Mesenteric fat pad (tissue), 1 donor: ENCODE data around the gene ARID4B. TPM values are rescaled to one million over a fixed set of nuclear protein-coding genes. Genes with fewer than 3 reads are reported as not detected.
A peak's percentile ranks its signal among the peaks of the same experiment; 100 is the strongest.
"Not testable (repeated sequence)": the region's sequence is repeated elsewhere in the genome, so short reads cannot be mapped to it uniquely, and the experiment has no call there.

Source experiments
- DNase-seq: peaks from one replicate; pipeline ENCODE4 v3.0.0-alpha.2; 2020; ENCODE audit warnings: low spot score
- total RNA-seq: library from RNA; stranded (reverse); fragmentation: NEBNext Ultra II Directional; extraction: Animal tissue kit (Norgen Biotek cat#: 25700); gene quantifications from one replicate; pipeline ENCODE4 v1.2.1, GENCODE V29; 2021
- donor health status: DM: yes; HTN: yes; CAD: no.

Gene ARID4B
- total RNA-seq, 1 donor from 2014 or later: 25.2 TPM

- peak; percentile 98 for DNase-seq
Observed at GRCh38 chr1:235160957-235161684, 166.9 kb downstream of the ARID4B start, which contains the start of gene RBM34. RBM34 (minus strand) TSS chr1:235161250; CDS start chr1:235161226, 24 bp downstream.

DNA sequence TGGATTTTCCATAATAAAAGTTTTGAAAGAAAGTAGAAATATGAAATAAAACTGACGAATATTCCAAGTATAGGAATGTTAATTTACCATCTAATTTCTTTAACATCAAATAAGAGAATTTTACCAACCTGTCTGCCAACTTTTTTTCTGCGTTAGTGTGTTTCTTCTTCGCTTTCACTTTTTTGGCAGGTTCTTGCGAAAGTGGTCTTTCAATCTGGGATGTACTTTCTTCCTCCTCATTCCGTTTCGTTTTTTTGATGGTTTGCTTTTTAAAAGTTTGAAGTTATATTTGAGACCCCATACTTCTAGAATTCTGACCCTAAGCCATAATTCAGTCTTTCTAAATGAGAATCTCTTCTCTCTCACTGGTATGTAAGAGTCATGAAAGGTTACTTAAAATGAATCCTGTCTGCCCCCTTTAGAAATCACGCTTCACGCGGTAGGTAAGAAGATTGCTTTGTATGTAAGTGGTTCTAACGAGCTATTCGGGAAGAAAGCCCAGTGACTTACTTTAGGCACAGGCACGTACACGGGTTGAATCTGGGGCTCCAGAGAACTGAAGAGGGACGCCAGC lies 167.5 kb downstream of the ARID4B start:
- DNase-seq: no peak

DNA sequence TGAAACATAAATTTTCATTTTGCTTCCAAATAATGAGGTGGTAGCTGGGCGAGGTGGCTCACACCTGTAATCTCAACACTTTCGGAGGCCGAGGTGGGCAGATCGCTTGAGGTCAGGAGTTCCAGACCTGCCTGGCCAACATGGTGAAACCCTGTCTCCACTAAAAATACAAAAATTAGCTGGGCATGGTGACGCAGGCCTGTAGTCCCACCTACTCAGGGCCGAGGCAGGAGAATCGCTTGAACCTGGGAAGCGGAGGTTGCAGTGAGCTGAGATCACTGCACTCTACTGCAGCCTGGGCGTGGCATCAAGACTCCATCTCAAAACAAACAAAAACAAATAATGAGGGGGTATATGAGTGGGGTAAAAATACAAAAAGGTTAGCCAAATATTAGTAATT lies 168.0 kb downstream of the ARID4B start:
- DNase-seq: not testable (repeated sequence)

DNA sequence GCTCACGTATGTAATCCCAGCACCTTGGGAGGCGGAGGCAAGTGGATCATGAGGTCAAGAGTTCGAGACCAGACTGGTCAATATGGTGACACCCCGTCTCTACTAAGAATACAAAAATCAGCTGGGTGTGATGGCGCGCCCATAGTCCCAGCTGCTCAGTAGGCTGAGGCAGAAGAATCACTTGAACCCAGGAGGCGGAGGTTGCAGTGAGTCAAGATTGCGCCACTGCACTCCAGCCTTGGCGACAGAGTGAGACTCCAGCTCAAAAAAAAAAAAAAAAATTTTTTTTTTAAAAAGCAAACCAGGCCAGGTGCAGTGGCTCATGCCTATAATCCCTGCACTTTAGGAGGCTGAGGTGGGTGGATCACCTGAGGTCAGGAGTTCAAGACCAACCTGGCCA lies 168.7 kb downstream of the ARID4B start:
- DNase-seq: not testable (repeated sequence)

DNA sequence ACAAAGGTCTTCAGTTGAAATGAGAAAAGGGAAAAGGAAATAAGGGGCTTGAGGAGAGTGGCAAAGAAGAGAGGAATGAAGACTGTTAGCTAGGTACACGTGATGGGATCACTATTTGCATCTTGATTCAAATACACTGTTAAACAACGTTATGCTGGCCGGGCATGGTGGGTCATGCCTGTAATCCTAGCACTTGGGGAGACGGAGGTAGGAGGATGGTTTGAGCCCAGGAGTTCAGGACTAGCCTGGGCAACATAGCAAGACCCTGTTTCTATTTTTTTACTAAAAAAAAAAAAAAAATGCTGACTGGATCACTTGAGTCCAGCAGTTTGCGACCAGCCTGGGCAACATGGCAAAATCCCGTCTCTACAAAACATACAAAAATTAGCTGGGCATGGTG lies 169.3 kb downstream of the ARID4B start:
- DNase-seq: no peak

DNA sequence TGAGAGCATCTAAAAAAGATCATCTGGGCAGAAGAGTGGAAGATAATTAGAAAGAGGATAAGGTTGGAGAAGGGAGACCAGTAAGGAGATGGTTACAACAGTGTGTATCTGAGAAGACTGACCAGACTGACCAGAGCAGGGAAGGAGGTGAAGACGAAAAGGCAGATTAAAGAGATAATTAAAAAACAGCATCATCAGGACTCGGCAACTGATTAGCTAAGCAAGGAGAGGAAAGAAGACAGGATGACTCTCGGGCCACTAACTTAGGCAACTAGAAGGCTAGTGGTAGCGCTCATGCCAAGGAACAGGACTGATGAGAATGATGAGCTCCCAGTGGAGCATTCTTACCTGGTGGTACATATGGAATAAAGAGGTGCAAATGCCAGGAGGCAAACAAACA lies 170.8 kb downstream of the ARID4B start:
- no peak for DNase-seq

- DNase-seq: no peak
Observed at GRCh38 chr1:235156740-235157139, 171.2 kb downstream of the ARID4B start.

- no peak for DNase-seq
Observed at GRCh38 chr1:235156265-235156664, 171.7 kb downstream of the ARID4B start.

DNA sequence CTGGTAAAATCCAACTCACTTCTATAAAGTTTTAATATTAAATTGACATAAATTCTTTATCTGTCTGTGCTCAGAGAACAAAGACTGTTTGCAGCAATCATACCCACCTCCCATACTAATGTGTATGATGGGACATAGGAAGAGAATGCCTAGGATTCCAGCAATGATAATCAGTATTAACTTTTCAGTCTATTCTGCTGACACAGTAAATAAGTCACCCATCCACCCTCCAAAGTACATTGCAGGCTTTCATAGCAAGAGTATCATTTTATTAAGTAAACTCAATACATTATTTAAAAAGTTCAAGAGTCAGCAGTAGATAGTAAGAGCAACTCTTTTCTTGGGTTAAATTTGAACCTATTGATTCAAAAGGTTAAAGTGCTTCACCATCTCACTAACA lies 175.7 kb downstream of the ARID4B start:
- no peak for DNase-seq

DNA sequence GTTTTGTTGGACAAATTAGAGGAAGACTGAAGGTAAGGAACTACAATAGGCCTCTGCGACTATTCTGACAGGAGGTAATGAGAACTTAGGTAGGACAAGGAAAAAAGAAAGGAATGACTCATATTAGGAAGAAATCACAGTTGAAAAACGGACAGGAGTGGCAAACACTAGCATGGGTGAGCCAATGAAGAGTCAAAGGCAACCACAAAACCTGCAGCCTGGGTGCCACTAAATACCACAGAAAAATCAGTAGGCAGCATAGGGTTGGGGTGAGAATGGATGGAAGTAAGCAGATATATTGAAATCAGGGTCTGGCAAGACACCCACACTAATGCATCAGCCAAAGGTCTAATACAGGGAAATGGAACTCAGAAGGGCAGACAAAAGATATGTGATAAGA lies 176.9 kb downstream of the ARID4B start:
- no peak for DNase-seq

- no peak for DNase-seq
Observed at GRCh38 chr1:235149824-235150223, 178.2 kb downstream of the ARID4B start.

- DNase-seq: no peak
Observed at GRCh38 chr1:235147269-235147668, 180.7 kb downstream of the ARID4B start.

DNA sequence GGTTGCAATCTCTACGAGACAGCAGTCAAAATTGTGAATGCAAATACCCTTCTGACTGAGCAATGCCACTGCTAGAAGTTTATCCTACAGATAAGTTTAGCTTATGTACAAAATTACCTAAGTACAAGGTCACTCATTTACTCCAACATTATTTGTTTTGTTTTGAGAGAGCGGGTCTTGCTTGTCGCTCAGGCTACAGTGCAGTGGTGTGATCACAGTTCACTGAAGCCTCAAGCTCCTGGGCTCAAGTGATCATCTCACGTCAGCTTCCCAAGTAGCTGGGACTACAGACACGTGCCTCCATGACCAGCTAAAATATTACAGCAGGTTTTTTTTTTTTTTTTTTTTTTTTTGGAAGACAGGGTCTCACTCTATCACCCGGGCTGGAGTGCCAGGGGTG lies 182.3 kb downstream of the ARID4B start:
- no peak for DNase-seq

DNA sequence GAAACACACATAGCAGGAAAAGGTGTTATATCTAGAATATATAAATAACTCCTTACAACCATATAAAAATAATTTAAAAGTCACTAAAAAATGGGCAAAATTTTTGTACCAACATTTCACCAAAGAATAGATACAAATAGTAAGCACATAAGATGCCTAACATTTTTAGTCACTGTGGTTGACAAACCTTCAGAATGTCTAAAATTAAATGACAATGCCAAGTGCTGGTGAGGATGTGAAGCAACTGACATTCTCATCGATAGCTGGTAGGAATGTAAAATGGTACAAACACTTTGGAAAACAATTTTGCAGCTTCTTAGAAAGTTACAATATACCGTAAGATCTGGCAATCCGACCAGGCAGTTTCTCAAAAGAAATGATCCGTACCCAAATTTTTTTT lies 185.0 kb downstream of the ARID4B start:
- no peak for DNase-seq

GRCh38 chr1:235139315-235139714 lies 188.7 kb downstream of the ARID4B start:
- no peak for DNase-seq

GRCh38 chr1:235138821-235139220 lies 189.2 kb downstream of the ARID4B start:
- DNase-seq: no peak

- DNase-seq: no peak
Observed at GRCh38 chr1:235136111-235136510, 191.9 kb downstream of the ARID4B start.

- DNase-seq: no peak
Observed at GRCh38 chr1:235134171-235134570, 193.8 kb downstream of the ARID4B start.

DNA sequence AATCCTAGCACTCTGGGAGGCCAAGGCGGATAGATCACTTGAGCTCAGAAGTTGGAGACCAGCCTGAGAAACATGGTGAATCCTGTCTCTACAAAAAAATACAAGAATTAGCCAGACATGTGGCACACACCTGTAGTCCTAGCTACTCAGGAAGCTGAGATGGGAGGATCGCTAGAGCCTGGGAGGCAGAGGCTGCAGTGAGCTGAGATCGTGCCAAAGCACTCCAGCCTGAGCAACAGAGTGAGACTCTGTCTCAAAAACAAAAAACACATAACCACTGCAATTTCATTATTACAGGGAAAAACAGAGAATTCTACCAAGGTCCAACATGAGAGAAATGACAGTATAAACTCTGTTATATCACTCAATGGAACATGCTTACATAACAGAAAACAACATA lies 194.9 kb downstream of the ARID4B start:
- no peak for DNase-seq

- DNase-seq: no peak
Observed at GRCh38 chr1:235131961-235132360, 196.0 kb downstream of the ARID4B start.

GRCh38 chr1:235130766-235131270 lies 197.2 kb downstream of the ARID4B start:
- DNase-seq: no peak

DNA sequence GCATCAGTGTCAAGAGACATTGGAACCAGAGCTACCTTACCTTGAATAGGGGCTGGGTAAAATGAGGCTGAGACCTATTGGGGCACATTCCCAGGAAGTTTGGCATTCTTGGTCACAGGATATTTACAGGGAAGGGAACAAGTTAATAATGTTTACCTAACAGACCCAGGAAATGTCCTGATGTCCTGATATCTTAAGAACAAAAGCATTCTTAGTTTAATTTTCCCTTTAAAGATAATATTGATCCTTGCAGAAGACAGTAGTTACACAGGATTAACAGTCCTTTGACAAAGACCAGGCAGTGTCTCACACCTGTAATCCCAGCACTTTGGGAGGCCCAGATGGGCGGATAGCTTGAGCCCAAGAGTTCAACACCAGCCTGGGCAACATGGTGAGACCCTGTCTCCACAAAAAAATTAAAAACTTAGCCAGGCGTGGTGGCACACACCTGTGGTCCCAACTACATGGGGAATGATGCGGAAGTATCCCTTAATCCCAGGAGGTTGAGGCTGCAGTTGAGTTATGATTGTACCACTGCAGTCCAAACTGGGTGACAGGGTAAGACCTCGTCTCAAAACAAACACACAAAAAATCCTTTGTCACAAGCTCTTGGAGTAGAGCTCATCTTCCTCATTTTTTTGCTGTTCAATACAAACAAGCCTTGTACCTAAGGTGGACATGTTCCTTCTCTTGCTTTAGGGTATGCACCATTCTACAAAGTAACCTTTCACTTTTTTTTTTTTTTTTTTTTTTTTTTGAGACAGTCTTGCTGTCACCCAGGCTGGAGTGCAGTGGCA lies 198.0 kb downstream of the ARID4B start:
- no peak for DNase-seq
